HUDEP-2 (cell line): ENCODE results near the gene SGK1.

Experiments
- DNase-seq, 76 experiments: peaks; one replicate each; lab custom pipeline; 2025; ENCODE audit not compliant: unreplicated experiment in 76 of 76; lab: John Stamatoyannopoulos, UW

Gene SGK1

DNA sequence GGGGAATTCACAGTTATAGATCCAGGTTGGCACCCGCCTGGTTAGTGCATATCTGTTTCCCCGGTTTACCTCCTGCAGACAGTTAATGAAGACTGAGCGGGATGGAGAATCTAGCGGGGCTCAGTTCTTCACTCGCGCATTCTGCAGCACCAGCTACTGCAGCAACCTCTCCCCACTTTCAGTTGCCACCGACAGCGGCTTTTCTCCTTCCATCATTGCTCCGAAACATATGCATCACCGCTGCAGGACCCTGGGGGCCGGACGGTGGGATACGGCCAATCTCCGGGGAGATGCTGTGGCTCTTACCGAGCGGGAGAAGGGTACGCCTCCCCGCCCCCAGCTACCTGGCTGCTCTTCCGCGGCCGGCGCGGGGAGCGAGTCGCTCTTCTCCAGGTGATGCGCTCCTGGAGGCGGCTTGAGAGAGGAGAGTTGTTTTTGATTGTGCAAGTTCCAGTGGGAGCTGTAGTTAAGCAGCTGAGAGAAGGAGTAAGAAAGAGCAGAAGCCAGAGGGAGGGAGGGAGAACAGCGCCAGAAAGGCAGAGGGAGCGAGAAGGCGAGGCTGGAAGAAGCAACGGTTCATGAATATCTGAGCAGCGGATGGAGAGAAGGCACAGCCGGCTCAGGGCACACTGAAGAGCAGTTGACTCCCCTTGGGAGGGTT lies at the start of gene SGK1:
SGK1 (minus strand) TSS at position 642 of the 661 bp plus-strand sequence. CDS start 652 bp downstream, outside the sequence.
- DNase-seq, result peak in 57 of 76 experiments; percentile 15 to 81 (median 46)

DNA sequence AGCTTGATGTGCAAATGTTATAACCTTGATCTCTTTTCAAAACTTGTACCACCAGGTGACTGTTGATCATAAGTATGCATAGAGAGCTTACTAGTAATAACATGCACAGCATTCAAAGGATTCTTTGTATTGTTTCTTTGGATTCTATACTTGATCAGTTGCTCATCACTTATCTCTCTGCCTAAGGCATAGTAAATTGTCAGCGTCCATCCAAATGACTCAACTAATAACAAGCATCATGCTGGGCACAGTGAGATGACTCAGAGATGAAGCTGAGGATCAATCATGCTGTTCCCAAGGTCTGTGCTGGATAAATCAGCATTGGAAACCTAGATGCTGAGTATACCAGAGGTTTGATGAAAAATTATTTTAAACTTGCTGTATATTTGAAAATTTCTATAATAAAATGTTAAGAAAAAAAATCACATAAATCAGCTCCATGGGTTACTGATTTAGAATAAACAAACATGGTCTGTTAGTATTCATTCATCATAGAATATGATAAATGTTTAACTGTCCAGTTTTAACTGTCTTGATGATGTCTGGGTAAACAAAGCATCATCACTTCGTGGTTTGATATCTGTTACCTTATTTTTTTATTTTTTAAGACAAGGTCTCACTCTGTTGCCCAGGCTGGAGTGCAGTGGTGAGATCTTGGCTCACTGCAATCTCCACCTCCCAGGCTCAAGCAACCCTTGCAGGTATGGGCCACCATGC lies 45.6 kb upstream of the SGK1 start:
- DNase-seq, result no peak

DNA sequence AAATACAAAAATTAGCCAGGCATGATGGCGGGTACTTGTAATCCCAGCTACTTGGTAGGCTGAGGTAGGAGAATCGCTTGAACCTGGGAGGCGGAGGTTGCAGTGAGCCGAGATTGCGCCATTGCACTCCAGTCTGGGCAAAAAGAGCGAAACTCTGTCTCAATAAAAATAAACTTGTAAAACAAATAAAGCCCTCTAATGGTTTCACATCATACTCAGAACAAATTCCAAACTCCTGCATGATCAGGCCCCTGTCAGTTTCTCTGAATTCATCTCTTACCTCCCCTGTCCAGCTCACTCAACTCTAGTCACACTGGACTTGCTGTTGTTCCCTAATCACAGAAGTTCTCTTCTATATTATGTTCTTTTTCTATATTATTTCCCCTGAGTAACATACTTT lies 43.1 kb upstream of the SGK1 start:
- no peak for DNase-seq

DNA sequence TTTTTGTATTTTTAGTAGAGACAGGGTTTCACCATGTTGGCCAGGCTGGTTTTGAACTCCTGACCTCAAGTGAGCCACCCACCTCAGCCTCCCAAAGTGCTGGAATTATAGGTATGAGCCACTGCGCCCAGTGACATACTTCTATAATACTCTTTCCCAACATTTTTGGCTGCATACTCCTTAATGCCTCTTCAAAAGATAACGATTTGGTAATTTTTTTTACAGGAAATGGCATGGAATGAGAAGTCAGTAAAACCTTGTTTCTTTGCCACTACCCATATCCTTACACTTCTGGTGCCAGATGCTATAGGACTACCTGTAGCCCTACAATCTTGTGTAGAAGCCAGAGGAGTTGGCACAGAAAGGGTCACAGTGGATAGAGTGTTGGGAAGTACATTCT lies 41.4 kb upstream of the SGK1 start:
- no peak for DNase-seq

DNA sequence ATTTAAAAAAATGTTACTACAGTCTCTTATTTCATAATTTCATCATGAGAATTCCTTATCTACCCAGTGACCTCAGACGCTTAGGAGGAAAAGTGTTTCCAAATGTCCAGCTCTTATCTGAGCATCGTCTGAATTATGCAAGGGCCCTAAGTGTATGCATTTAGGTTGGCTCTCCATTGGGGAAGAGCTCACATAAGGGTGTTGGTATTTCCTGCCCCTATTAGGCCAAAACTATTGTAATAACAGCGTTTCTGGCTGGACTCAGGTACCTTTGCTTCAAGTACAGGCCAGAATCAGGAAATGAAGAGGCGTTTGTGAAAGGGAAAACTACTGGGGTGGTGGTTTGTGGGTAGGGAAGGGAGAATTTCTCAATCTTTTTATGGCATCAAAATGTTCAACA lies 40.4 kb upstream of the SGK1 start:
- no peak for DNase-seq

DNA sequence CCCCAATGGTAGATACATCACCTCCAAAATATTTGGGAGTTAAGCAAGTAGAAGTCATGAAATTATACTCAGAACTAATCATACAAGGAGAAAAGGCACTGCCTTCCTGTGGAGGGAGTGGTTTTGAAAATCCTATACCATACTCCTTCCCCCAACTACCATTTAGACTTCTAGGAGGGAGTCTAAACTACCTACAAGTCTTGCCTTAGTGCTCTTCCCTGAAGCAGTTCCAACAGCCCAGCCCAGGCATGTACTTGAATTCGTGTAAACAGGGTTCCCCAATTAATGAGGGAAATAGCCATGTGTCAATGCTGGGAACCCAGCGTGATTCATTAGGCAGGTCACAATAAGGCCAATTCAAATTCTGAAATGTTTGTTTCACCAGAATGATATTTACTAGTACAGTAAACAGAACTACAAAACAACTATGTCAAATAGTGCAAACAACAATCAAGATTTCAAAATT lies 39.1 kb upstream of the SGK1 start:
- no peak for DNase-seq

DNA sequence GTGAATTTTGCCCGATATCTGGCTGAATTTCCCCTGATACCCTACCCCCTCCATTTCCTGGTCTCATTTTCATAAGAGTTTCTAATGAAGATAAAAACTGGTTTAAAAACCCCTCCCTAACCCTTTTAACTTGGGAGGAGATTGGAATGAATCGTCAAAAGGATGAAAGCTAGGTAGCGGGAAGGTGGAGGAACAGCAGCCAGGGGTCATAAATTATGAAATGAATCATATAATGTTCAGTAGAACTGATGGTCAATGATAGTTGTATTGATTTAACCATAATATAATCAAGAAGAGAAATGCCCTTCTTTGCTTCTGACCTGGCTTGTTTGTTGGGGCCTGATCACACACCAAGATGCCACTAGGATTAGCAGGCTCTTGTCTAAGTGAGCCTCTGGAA lies 38.5 kb upstream of the SGK1 start:
- no peak for DNase-seq

DNA sequence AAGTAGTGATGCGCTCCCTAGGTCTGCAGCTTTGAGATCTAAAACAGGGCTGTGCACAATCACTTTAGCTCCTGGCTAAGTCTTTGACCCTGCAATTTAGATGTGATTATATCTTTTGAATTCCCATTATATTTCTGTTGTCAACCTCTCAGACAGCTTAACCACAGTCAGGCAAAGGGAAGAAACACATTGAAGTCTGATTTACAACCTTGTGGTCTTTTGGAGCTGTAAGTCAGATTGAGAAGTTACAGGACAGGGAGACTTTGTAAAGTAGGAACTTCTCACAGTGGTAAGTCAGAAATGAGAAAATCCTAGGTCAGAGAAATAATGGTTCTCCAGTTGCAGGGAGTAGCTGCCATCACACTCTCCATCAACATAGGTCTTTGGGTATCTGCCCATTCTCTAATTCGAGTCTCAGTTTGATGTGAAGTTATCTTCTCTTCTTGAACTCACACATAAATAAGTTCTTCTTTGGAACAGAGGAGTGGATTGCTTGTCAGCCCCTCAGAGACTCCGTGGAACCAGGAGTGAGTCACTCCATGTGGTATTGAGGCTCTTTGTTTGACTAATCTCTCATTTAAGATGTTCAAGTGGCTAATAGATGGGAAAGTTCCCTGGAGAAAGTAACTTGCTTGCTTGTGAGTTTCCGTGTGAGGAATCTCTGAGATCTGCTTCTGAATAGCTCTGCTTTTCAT lies 35.0 kb upstream of the SGK1 start:
- DNase-seq, result no peak

DNA sequence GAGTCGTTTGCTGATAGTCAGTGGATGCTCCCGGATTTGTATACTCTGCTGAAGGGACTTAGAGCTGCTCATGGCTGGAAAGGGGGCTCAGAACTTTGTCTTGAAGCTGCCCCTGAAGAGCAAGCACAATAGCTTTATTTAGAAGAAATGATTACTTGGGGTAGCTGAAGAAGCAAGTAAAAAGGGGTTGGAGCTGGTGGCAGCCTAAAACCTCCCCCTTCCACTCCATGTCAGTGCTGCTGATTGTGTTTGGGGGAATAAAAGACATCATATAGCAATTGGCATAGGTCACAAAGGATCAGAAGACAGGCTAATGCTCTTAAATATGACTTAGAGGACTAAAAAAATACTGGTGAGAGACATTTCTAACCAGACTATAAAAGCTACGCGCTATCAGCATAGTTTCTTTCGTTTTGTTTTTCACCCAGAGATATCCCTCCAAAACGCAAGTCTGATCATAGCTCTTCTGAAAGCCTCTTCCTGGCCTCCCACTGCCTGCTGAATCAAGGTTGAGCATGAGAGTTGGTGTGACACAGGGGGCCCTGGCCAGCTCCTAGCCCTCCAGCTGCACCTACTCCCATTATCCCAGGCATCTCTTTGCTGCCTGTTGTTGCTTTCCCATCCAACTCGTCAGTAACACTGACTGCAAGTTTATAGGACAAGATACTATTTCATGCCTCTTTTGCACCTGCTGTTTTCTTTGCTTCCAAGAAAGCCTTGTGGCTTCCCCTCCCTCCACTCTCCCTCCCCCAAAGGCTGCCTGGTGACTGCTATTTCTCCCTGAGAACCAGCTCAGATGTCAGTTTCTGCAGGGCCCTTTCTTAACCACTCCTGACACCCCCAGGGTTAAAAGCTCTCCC lies 33.9 kb upstream of the SGK1 start:
- no peak for DNase-seq

DNA sequence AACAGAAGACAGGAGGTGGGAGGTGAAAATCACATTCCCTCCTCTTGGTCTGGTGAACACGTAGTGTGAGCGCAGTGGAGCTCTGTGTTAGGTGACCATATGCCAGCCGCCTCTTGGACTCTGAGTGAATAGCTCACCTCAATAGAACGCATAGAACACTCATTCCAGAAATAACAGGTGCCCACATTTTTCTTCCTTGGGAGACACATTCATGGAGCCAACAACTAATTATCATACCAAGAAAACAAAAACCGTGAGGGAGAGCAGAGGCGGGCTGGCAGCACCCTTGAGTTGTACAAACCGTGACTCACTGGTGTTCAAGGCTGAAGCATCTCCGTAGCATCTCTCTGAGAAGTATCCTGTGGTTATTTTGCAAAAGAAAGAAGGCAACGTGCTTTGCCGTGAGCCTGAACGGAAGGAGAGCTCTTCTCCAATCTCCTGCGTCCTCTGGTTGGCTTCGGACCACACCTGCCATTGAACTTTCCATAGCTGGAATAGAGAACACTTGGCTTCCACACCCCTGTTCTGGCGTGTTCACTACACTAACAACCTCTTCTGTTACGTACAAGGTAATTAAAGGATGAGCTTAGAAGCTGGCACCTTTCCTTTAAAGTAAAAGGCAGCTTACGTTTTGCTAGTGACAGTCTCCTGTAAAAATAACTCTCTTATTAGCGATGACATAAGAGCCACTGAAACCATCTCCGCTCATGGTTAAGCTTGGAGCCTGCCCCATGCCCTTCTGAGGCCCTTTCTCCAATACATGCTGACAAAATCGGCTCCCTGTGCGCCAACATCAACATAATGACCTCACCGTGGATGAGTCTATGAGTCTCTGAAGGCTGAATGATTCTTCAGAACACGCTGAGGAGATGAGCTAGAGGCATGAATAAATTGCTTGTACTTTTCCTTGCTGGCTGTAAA lies 30.2 kb upstream of the SGK1 start:
- no peak for DNase-seq

DNA sequence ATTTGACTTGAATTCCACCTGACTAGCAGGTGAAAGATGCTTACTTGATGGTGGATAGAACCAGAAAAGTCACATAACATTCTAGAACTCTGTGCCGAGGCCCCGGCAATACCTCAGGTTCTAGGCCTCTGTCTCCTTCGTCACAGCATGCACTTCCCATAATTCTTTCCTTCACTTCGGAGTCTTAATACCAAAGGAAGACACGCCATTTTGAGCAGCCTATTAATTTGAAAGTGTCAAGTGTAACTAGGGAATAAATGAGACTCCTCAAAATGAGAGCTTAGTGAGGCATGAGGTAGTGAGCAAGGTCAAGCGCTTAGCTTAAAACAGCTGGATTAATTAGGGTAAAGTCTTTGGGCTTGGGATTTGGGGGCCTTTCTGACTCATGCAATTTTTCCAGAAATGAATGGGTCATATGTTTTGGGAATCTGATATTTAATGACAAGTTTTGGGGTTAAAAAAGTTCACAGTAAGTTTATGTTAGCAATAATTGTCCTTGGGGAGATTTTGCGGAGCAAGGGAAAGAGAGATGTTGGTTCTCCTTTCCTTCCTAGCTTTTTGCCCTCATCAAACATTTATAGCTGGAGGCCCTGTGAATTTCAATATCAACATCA lies 29.1 kb upstream of the SGK1 start:
- no peak for DNase-seq

DNA sequence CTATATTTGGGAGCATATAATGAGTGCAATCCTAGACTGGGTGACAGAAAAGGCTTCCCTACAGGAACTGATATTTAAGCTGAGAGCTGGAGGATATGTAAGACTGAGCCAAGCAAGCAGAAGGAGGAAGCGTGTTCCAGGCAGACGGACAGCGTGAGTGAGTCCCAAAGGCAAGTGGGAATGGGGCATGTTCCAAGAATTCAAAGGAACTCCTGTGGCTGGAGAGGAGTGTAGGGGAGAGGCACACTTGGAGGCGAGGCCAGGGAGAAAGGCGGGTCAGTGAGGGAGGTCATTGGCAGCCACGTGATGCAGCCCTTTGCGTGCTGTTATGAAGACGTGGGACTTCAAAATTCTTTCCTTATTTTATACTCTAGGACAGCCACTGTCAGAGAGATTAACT lies 27.9 kb upstream of the SGK1 start:
- DNase-seq, result no peak

DNA sequence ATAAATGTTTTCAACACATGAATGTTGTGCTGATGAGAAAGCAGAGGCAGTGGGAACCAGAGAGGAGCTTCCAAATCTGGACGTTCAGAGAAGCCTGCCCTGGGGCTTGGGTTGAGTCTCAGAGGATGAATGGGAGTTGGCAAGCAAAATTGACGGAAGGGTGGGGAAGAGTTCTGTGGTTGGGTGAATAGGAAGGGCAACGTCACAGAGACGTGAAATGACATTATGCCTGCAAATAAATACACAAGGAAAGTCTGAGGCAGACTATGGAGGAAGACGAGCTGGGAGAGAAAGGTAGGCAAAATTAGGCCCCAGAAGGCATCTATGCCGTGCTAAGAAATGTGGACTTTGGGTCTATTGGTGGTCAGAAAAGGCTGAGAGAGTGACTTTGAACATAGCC lies 25.2 kb upstream of the SGK1 start:
- no peak for DNase-seq

DNA sequence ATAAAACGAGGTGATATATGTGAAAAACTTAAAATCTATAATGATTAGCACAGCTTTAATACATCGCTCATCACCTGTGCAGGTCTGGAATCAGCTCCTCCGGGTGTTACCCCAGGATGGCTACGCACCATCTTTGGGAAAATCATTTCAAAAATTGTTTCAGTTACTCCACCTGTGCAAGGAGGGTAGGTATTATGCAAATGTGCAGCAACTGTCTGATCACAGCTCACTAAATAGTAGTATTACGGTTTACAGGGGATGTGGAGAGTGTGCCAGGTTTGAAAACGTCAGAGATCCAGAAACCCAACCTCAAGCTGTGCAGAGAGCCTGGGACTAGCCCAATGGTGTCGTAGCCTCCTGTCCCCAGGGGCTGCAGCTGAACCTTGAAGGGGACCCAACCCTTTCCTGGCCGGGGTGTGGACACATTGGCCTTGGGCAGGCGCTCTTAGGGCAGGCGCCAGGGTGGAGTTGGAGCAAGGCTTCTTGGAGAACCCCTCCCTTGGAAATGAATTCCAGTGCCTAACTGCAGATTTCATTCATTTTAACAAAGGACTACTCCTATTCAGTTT lies 24.2 kb upstream of the SGK1 start:
- no peak for DNase-seq

DNA sequence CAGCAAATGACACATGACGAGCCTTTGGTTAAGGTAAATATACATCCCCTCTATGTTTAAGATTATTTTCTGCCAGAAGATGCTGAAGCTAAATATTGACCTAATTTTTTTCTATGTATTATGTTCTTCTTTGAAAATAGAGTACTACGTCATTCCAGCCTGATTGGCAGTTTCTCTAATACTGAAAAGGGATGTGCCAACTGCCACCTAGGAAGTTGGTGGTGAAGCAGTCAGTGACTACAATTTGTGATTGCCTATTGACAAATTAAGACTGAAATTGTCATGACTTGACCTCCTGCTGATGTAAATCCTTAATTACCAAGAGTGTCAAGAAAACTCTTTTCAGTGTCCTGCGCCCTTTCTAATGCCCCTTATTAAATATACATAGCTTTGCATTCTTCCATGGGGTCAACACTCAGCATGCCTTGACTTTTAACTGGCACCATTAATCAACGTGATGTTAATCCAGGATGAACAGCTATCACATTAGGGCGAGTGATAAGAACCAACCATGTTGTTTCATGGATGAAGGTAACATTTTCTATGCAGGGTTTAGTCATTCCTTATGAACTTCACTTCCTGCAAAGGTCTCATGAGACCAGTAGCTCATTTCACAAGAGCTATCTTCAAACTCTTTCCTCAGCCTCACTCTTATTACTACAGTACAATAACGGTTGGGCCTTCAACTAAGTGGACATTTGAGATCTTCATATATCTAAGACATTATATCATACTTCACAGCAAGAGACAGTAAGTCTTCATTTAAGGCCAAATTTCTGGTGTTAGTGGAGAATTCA lies 22.5 kb upstream of the SGK1 start:
- no peak for DNase-seq

DNA sequence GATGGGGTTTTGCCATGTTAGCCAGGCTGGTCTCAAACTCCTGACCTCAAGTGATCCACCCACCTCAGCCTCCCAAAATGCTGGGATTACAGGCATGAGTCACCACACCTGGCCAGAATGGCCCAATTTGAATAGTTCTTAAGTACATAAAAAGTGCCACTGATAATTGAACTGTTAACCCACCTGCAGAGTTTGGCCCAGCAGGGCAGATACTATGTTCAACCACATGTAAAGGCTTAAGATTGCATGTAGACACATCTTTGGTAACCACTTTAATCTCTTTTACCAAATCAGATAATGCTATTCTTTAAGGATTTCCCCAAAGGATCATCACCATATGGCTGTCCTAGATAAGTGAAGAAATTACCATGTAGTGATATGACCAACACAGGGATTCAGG lies 21.3 kb upstream of the SGK1 start:
- DNase-seq, result no peak

DNA sequence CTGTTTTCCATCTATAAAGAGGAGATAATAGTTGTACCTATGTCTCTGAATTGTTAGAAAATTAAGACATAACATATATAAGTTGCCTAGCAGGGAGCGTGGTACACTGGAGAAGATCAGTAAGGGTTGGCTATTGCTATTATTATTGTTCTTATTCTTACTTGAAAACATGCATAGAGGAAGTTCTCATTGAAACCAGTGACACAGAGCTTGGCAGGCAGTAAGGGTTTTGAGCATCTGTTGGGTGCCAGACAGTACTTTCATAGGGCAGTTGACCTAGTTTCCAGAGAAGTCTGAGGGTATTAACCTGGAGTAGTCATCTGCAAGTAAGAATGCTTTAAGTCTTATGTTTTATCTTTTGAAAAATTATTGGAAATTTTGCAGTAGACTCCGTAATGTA lies 13.3 kb upstream of the SGK1 start:
- DNase-seq, result no peak

DNA sequence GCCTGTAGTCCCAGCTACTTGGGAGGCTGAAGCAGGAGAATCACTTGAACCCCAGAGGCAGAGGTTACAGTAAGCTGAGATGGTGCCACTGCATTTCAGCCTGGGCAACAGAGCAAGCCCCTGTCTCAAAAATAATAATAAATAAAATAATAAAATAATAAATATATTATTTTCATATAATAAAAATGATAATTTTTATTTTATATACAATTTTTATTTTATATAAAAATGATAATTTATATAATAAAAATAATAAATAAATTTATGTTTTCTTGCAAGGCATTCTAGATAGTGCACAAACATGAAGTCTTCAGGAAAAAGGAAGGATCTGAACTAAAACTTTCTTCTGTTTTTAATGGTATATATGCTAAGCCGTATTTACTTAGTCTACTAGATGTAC lies 12.6 kb upstream of the SGK1 start:
- no peak for DNase-seq
